Ovary (tissue), 9 donors: ENCODE data around the gene NPAS4. TPM values are rescaled to one million over a fixed set of nuclear protein-coding genes. Genes with fewer than 3 reads are reported as not detected.

Experiments used
- DNase-seq, 5 donors: peaks; one replicate each; pipeline ENCODE4 v3.0.0-alpha.2; 2019 to 2020
- H3K27ac ChIP-seq, 2 donors: fragments of 200-600 bp; one replicate each; pipeline versions ENCODE4 v1.5.1 to v1.8.0; 2019 to 2022
- H3K27me3 ChIP-seq: fragments of 200-600 bp; one replicate; pipeline ENCODE4 v1.8.0; 2022
- H3K36me3 ChIP-seq: fragments of 200-600 bp; sonication (generic); one replicate; pipeline ENCODE4 v1.5.1; 2019
- H3K4me1 ChIP-seq: one replicate; pipeline ENCODE4 v1.8.1; 2013; ENCODE audit warnings: mild to moderate bottlenecking, moderate library complexity; ENCODE audit not compliant: insufficient read depth
- H3K4me3 ChIP-seq: fragments of 200-600 bp; sonication (generic); one replicate; pipeline ENCODE4 v1.5.1; 2017
- H3K9me3 ChIP-seq, 2 donors: fragments of 200-600 bp in 1 of 2; sonication (generic) in 1 of 2; one replicate each; pipeline versions ENCODE4 v1.5.1 to v1.8.1; 2013 to 2019; ENCODE audit warnings: mild to moderate bottlenecking in 1 of 2, moderate library complexity in 1 of 2
- CTCF ChIP-seq, 3 donors: fragments of 450-650 bp in 2 of 3; fragments of 200-600 bp in 1 of 3; IDR thresholded peaks; one replicate each; pipeline versions ENCODE4 v1.5.1 to v1.8.0; 2016 to 2022; ENCODE audit warnings: antibody characterized with exemption in 3 of 3, mild to moderate bottlenecking in 1 of 3
- EP300 ChIP-seq: sonication (generic); formaldehyde crosslinking; IDR thresholded peaks from one replicate; pipeline ENCODE4 v1.6.1; 2017; ENCODE audit warnings: antibody characterized with exemption
- POLR2A ChIP-seq: fragments of 450-650 bp; IDR thresholded peaks from one replicate; pipeline ENCODE4 v1.6.1; 2017; ENCODE audit warnings: antibody characterized with exemption, mild to moderate bottlenecking, moderate library complexity
- WGBS, 3 donors: extraction: QIAGEN DNeasy Blood & Tissue Kit in 1 of 3; methylation state at CpG; one replicate each; pipeline versions ENCODE4 v1.1.5 to v1.1.7; 2013 to 2017; 5-methylcytosine and 5-hydroxymethylcytosine counted together
- intact Hi-C, 4 donors: fragments of 100-400 bp; cut with DNase I; formaldehyde crosslinking; loops; one replicate each; pipeline versions ENCODE4 v1.11.0 to v1.15.1; 2022 to 2023
- polyA plus RNA-seq, 2 donors: library from polyadenylated mRNA; stranded (reverse); fragments of 200-250 nt in 1 of 2; fragments of 350-450 nt in 1 of 2; fragmentation: Illumina TruSeq in 1 of 2; extraction: RNeasy Lipid Tissue Mini Kit (QIAGEN cat#74804) in 1 of 2; gene quantifications; one replicate each; pipeline ENCODE4 v1.2.3, GENCODE V29; 2013 to 2014
- total RNA-seq, 7 donors: library from RNA; depleted of rRNA in 2 of 7; stranded (reverse); fragments of >200 nt in 2 of 7; fragmentation: NEBNext Ultra II Directional in 3 of 7; extraction: Animal tissue kit (Norgen Biotek cat#: 25700) in 3 of 7; gene quantifications; one replicate each; pipeline versions ENCODE4 v1.1.0 to v1.2.4, GENCODE V29; 2016 to 2023
- donor health status: DM: no; HTN: no; CAD: no; lungs with moderate emphysema.
- donor health status: DM: no; HTN: no; CAD: no.
- donor health status: Bipolar disorder and iron deficiency.
- donor health status: DM: yes; HTN: yes; CAD: no.
- donor health status: DM: no; HTN: no; CAD: no.
- donor health status: DM: yes; HTN: yes; CAD: no.

NPAS4 gene
- total and polyA plus RNA-seq, 9 donors = 0.07 to 3.3 (median 0.32) TPM; not detected in 2

GRCh38 chr11:66471142-66471541 is 50.3 kb downstream of the NPAS4 start:
- DNase-seq = no peak

GRCh38 chr11:66472054-66472453 is 51.2 kb downstream of the NPAS4 start:
- no peak for DNase-seq
- H3K9me3 ChIP-seq = no peaks in the 10 kb centered on the region
- H3K36me3 ChIP-seq = no peaks in the 10 kb centered on the region
- no peak for TF ChIP-seq EP300
- H3K27ac ChIP-seq = no peak overlapping the region
- WGBS, 3 donors = 79 to 81% (median 81%) methylated on average over 9 of the region's 9 CpGs
- H3K4me1 ChIP-seq = no peaks in the 10 kb centered on the region
- no peaks in the 10 kb centered on the region for H3K27me3 ChIP-seq
- H3K4me3 ChIP-seq = no peak overlapping the region
- intact Hi-C loops = loop anchor here in 1 of 4 donors (10.0 kb wide), 1 partner anchor 203 kb away; the partner anchor contains the start of gene RBM4B

More at GRCh38 chr11:66471142-66471541, 50.3 kb downstream of the NPAS4 start:
- H3K27ac ChIP-seq = no peak overlapping the region
- WGBS, 3 donors = 91 to 95% (median 92%) methylated on average over 16 of the region's 16 CpGs
- no peaks in the 10 kb centered on the region for H3K4me1 ChIP-seq
- H3K27me3 ChIP-seq = no peaks in the 10 kb centered on the region
- intact Hi-C loops = loop anchor here in 1 of 4 donors (10.0 kb wide), 1 partner anchor 204 kb away; the partner anchor contains the start of gene RBM4B
- H3K4me3 ChIP-seq = no peak overlapping the region
- H3K9me3 ChIP-seq = no peaks in the 10 kb centered on the region
- TF ChIP-seq EP300 (no peak), CTCF (IDR thresholded peaks at IDR 0.05) (no peak), POLR2A (no peak)
- H3K36me3 ChIP-seq = no peaks in the 10 kb centered on the region

GRCh38 chr11:66473167-66473566 is 52.3 kb downstream of the NPAS4 start:
- no peaks in the 10 kb centered on the region for H3K4me1 ChIP-seq
- intact Hi-C loops = loop anchor here in 1 of 4 donors (10.0 kb wide), 1 partner anchor 202 kb away; the partner anchor contains the start of gene RBM4B
- no peaks in the 10 kb centered on the region for H3K36me3 ChIP-seq
- no peak for DNase-seq
- H3K4me3 ChIP-seq = no peak overlapping the region
- H3K27me3 ChIP-seq = no peaks in the 10 kb centered on the region
- no peak overlapping the region for H3K27ac ChIP-seq
- 88 to 93% (median 89%) methylated on average over 11 of the region's 11 CpGs for WGBS, 3 donors
- H3K9me3 ChIP-seq = no peaks in the 10 kb centered on the region
- TF ChIP-seq POLR2A (no peak), EP300 (no peak), CTCF (IDR thresholded peaks at IDR 0.05) (no peak)

- H3K27me3 ChIP-seq = no peaks in the 10 kb centered on the region
- 85 to 88% (median 87%) methylated on average over 15 to 20 of the region's 20 CpGs for WGBS, 3 donors
- DNase-seq = no peak
- H3K27ac ChIP-seq = no peak overlapping the region
- no peaks in the 10 kb centered on the region for H3K4me1 ChIP-seq
- intact Hi-C loops = loop anchor here in 1 of 4 donors (10.0 kb wide), 1 partner anchor 201 kb away; the partner anchor contains the start of gene RBM4B
- H3K36me3 ChIP-seq = no peaks in the 10 kb centered on the region
- no peak overlapping the region for H3K4me3 ChIP-seq
- H3K9me3 ChIP-seq = no peaks in the 10 kb centered on the region
- TF ChIP-seq CTCF (IDR thresholded peaks at IDR 0.05) (no peak), EP300 (no peak), POLR2A (no peak)
Measured at GRCh38 chr11:66473608-66474515, 53.0 kb downstream of the NPAS4 start.
